NK-92 (cell line): Measurements from ENCODE around the gene PTPRJ.

Experiments used
- DNase-seq: peaks from one replicate; lab custom pipeline; 2025; ENCODE audit not compliant: unreplicated experiment; lab: John Stamatoyannopoulos, UW

PTPRJ gene

DNA sequence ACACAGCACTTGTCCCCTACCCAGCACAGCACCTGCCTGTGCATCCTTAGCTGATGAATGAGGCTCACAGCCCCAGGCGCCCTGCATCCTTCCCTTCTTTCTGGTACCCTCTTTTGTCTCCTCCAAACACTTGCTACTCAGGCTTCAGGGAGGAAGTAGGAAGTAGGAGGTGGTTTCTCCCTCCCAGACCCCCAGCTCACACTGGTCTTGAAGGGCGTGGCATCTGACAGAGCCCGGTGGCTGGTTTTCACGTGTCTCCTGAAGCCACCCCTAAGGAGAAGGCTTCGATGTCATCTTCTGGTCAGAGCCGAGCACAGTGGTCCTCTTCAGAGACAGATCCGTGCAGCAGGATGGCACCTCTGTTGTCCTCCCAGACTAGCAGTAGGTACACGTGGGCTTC is 109.8 kb downstream of the PTPRJ start:
- DNase-seq, result no peak

DNA sequence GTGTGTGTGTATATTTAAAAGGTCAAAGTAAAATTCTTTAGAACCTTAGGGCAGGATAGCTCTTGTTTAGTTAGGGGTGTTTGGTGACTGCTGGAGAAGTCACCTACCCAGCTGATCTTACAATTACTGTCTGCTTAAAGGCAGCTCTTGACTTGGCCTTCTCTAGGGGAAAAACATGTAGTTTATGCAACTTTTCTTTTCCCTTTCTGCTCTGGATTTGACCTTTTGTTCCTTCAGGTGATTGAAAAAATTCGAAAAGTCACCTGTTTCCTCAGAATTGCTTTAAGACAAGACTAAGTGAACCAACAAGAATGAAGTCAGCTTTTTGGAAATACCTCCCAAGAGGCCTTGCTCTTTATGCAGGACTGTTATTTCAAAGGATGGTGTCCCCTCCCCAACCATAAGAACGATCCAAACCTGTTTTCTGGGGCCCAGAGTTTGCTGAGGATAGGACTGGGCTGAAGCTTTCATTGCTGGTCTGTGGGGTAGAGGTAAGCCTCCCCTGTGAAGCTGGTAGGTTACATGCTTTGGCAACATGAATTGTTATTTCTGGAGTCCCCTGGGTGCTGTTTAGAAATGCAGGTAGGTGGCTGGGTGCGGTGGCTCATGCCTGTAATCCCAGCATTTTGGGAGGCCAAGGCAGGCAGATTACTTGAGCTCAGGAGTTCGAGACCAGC is 111.2 kb downstream of the PTPRJ start:
- no peak for DNase-seq

DNA sequence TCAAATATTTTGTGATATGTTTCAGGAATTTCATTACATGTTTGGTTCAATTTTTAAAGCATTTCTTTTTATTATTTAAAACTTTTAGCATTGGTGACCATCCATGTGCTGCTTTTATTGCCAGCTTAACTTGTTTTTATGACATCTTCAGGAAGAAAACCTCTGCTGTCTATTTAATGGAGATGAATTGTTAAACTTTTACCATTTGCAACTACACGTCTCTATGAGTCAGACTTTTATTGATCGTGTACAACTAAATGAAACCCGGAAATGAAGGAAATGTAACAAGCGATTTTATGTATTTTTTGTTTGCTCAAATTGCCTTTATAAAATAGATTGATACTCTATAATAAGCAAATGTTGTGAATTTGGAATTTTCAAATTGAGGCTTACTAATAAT is 113.0 kb downstream of the PTPRJ start:
- DNase-seq, result no peak

DNA sequence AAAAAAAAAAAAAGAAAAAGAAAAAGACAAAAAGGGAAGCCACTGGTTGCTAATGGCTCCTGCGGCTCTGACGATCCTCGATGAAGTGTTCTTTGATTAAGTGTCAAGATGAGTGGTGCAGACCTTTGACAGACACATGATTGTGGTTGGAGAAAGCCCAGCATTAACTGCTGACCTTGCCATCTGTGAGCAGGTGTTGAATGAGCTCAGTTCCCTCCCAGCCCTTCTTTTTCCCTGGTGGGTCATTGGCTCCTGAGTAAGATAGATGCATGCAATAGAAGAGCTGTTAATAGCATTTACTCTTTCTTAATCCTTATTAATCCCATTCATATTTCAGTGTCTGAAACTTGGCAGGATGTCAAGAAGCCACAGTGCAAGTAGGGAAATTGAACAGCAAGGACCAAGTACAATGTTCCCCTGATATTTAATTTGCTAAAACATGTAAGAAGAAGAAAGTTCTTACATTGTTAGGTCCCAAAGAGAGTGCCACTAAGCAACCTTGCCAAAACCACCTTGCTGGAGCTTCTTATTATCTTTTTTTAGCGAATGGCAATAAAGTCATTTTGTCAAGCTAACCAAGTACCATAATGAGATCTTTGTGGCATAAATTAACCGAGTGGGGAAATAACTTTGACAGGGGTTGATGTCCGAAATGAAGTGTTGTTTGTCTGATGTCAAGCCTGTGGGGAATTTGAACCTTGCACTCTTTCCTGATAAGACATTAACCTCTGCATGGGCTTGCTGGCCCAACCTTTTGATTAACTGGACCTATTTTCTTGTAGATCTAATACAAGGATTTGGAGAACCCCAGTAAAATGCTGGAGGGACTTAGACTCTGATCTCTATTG is 113.7 kb downstream of the PTPRJ start:
- DNase-seq, result no peak

DNA sequence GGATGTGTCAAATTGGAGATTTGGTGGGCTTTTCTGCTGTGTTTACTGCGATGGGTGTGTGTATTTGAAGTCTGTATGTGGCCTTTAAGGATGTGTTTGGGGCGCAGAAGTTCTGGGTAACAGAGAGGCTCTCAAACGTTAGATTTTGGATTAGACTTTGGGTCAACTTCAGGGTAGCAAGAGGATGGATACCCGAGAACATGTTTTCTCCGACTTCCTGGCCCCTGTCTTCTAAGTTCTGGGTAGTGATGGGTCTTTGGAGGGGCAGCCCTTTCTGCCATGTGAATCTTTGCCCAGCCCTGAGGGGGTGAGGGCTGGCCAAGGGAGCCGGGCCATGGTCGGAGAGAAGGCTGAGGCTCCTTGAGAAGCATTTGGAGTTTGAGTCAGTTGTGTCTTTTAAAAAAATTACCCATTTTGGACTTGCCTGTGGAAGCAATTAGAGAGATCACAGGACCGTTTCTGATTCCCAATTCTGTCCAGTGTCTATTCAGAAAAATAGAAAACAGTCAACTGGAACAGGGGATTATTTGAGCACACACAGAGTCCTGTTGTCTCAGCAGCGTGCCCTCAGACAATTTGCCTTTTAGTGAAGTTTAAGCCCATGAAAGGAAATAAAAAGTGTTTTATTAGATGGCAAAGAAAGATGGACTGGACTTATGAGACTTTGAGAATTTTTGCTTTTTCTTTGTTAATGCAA is 114.4 kb downstream of the PTPRJ start:
- DNase-seq, result no peak

- no peak for DNase-seq
These were observed 115.6 kb downstream of the PTPRJ start for GRCh38 chr11:48095779-48096470.

DNA sequence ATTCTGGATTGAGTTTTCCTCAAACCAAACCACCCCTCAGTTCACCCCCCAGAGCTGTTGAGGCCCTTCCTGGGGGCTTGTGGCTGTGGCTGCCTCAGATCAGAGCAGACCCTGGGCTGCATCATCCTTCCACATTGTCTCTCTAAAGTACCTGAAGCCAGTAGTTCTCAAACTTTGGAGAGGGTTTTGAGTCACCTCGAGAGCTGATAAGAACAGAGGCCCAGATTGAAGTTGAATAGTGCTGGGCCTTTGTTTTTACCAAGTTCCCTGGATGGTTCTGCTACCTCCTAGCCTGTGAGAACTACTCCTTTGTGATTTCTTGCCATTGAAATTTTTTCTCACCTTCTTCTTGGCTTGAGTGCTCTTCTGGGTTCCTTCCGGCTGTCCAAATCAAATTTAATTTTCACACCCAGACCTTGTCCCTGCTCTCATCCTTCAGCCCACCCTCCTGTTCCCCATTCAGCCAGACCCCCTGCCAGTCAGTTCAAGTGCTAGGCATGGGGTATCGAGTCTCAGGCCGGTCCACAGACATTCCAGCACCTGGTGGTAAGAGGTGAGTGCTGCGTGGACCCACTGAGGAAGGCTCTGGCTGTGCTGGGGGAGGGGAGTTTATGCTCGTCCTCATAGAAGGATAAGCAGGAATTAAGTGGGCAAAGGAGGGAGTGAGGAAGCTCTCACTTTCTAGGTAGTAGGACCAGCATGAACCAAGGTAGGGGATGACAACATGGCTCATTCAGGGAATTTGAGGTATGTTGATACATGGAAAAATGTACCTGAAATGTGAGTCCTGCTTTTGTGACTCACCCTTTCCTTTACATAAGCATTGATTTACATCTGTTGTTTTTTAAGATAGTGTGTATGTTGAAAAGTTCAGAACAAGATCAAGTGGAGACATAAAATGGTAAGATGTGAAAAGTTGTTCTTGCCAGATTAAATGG is 116.5 kb downstream of the PTPRJ start:
- no peak for DNase-seq

DNA sequence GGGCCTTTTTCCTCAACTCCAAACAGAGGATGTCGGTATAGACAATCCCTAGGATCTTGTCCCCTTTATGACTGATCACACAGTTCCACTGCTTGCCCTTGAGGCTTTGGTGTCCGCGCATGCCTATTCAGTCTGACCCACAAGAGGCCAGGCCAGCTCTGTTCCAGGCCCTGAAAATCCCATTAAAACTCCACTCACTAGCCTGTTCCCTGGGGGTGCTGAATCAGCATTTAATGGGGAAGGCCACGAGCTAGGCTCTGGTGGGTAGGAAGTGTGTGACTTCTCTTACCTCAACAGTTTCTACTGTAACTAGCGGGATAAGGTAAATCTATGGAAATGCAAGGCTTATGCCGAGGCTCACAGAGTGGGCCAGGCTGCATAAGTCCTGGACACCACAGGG is 117.7 kb downstream of the PTPRJ start:
- DNase-seq, result no peak

DNA sequence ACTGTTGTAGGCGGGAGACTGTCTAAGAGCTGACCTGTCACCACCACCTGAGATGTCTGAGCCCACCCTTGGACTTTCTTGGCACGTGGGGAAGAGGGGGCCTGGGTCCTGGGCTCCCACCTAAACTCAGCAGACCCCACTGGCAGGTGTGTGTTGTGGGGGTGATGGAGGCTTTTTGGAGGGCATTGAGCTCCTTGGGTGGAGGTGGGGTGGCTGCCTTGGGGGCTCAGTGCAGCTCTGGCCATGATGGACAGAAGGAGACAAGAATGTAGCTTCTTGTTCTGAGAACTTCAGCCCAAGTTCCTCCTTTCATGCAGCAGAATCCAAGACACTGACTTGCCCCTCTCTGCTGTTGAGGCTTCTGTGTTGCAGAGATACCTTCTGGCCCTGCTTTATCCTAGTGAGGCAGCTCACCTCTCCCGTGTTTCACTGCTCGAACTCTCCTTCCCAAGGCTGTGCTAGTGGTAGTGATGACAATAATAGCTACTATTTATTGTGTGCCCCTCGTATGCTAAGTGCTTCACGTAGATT is 119.6 kb downstream of the PTPRJ start:
- DNase-seq, result no peak

GRCh38 chr11:48101044-48101733 is 120.8 kb downstream of the PTPRJ start:
- DNase-seq, result no peak

- DNase-seq, result no peak
These were observed 121.6 kb downstream of the PTPRJ start for GRCh38 chr11:48101958-48102357.

DNA sequence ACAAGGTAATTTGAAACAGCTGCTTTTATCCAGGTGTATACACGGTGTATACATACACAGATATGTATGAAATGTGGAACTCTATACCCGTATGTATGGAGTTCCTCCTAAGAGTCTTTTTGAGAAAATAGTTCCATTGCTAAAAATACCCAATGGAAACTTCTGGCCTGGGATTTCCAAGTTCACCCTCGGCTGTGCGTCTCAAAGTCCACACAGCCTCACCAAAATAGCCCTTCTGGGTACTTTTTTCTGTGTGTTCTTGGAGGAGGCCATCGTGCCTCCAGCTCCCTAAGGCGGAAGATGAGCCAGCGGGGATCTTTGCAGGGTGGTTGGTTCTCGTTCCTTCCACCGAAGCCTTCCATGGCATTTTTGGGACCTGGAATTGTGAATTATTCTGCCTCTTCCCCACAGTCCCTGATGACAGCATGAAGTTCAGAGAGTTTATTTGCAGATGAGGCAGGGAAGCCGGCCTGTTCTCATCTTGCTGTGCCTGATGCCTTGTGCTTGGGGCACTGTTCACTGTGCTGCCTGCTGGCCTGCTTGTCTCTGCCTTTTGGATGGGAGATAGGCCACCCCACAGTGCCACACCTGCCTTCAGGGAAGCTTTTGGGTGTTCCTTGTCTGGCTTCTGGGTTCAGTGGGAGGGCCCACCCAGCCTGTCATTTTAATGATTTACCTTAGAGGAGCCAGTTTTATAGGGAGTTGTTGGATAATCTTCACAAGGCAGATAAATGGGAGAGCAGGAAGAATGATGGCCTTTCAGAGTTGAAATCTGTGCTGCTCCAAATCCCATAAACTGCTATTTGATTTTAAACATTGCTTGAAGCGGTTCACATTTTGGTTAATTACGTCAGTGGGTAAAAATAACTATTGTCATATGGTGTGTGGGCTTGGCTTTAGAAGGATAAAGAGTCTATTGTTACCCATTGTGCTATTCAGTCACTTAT is 123.5 kb downstream of the PTPRJ start:
- no peak for DNase-seq

DNA sequence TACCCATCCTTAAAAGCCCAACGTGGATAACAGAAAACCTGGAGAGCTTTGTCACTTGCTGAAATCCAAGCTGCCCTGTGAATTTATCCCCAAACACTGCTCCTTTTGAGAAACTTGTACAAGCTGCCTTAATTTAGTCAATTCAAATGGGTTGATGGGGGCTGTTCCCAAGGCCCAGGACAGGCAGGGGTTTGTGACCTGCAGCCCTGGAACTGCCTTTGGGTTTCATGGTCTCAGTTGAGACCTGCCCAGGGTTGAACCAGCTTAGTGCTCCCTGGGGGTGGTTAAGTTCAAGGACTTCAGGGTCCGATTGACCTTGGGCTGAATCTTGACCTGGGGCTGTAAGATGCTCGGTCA is 124.2 kb downstream of the PTPRJ start:
- no peak for DNase-seq

GRCh38 chr11:48105096-48105990 is 125.0 kb downstream of the PTPRJ start:
- DNase-seq, result no peak

GRCh38 chr11:48106166-48106565 is 125.8 kb downstream of the PTPRJ start:
- no peak for DNase-seq

DNA sequence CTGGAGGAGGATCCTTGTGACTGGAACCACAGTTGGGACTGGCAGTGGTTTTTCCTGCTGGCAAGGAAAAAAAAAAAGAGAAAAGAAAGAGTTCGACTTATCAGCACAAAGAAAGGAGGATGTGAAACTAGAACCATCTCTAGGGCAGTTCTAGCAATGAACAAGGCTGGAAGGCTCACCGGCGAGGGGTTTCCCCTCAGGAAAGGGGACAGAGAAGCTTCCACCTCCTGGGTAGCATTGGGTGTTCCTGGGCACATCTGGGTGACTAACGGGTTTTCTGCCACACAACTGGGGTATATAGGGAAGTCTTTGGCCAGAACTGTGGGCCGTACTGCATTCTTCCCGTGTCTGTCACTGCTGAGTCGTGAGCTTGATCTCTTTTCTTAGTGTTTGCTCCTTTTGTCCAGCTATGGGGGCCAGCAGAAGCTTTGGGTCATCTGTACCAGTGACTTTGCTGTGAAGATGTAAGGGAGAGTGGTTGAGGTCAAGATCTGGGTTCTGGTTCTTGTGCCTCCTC is 126.9 kb downstream of the PTPRJ start:
- DNase-seq, result no peak
